ENCODE results near the gene TAPBPL. TPM values are rescaled to one million over a fixed set of nuclear protein-coding genes. Genes with fewer than 3 reads are reported as not detected.

The TAPBPL gene
- total and polyA plus RNA-seq, 2 of the 13 experiments (the other 11 are each of a cell fraction or from before 2014, with no cell fraction given), result 10.0 to 14.5 TPM

DNA sequence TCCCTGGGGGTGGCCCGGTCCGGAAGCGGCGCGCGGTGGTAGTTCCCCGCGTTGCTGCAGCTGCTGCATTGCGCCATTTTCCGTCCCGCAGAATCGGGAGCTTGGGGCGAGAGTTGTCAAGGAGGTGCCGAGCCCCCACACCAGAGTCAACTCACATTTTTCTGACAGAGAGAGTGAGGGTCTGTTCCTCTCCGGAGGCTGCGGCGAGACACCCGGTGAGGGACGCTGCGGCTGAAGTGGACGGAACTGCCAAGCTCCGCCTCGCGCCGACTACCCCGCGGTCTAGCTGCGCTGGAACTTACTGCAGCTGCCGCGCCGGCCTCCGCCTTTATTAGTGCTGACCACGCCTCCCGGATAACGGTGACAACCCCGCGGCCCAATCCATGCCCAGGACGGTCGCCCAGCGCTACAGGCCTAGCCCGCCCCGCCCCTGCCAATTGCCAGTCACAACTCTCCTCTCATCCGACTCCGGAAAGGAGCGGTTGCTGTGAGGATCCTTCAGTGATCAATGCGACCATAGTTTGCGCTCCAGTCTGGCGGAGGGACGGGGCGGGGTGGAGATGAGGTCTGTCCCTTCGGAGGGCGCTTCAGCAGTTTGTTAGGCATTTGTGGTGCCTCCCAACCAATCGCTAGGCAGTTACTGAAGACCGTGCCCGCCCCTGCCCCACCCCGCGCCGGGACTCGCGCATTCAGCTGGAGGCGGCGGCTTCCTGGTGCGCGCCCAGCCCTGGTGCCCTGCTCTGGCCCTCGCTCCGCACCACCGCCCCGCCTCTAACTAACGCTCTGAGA, 18.7 kb downstream of the TAPBPL start, which contains the start of gene VAMP1 (continued):
- 0 out of 2 replicates have a peak, but pooled peaks have one; percentile 40 for TF ChIP-seq TP53 (CRISPR knock-in tag; conservative IDR thresholded peaks at IDR 0.05)
- no peak for TF ChIP-seq BRD4 (CRISPR knock-in tag; IDR thresholded peaks at IDR 0.05)
- TF ChIP-seq ZNF616 (CRISPR knock-in tag; IDR thresholded peaks at IDR 0.05; ENCODE audit: low read depth), result peak; percentile 32; the same call in 1 of the 2 replicates
- no peak for TF ChIP-seq HNRNPH1 (optimal IDR thresholded peaks at IDR 0.05; ENCODE audit: low read depth, low read length)
- TF ChIP-seq FLYWCH1 (CRISPR knock-in tag; IDR thresholded peaks at IDR 0.05), result no peak
- TF ChIP-seq ZNF788 (CRISPR knock-in tag; IDR thresholded peaks at IDR 0.05; ENCODE audit: borderline replicate concordance), result peak; percentile 60; the same call in 1 of the 2 replicates
- TF ChIP-seq ZNF674 (CRISPR knock-in tag; IDR thresholded peaks at IDR 0.05; ENCODE audit: low read depth), result no peak
- TF ChIP-seq, protein P1, sequence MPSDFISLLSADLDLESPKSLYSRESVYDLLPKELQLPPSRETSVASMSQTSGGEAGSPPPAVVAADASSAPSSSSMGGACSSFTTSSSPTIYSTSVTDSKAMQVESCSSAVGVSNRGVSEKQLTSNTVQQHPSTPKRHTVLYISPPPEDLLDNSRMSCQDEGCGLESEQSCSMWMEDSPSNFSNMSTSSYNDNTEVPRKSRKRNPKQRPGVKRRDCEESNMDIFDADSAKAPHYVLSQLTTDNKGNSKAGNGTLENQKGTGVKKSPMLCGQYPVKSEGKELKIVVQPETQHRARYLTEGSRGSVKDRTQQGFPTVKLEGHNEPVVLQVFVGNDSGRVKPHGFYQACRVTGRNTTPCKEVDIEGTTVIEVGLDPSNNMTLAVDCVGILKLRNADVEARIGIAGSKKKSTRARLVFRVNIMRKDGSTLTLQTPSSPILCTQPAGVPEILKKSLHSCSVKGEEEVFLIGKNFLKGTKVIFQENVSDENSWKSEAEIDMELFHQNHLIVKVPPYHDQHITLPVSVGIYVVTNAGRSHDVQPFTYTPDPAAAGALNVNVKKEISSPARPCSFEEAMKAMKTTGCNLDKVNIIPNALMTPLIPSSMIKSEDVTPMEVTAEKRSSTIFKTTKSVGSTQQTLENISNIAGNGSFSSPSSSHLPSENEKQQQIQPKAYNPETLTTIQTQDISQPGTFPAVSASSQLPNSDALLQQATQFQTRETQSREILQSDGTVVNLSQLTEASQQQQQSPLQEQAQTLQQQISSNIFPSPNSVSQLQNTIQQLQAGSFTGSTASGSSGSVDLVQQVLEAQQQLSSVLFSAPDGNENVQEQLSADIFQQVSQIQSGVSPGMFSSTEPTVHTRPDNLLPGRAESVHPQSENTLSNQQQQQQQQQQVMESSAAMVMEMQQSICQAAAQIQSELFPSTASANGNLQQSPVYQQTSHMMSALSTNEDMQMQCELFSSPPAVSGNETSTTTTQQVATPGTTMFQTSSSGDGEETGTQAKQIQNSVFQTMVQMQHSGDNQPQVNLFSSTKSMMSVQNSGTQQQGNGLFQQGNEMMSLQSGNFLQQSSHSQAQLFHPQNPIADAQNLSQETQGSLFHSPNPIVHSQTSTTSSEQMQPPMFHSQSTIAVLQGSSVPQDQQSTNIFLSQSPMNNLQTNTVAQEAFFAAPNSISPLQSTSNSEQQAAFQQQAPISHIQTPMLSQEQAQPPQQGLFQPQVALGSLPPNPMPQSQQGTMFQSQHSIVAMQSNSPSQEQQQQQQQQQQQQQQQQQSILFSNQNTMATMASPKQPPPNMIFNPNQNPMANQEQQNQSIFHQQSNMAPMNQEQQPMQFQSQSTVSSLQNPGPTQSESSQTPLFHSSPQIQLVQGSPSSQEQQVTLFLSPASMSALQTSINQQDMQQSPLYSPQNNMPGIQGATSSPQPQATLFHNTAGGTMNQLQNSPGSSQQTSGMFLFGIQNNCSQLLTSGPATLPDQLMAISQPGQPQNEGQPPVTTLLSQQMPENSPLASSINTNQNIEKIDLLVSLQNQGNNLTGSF (CRISPR knock-in tag; IDR thresholded peaks at IDR 0.05), result no peak
- no peak for TF ChIP-seq SETDB1 (CRISPR knock-in tag; IDR thresholded peaks at IDR 0.05; ENCODE audit: borderline replicate concordance)
- TF ChIP-seq, protein P2, sequence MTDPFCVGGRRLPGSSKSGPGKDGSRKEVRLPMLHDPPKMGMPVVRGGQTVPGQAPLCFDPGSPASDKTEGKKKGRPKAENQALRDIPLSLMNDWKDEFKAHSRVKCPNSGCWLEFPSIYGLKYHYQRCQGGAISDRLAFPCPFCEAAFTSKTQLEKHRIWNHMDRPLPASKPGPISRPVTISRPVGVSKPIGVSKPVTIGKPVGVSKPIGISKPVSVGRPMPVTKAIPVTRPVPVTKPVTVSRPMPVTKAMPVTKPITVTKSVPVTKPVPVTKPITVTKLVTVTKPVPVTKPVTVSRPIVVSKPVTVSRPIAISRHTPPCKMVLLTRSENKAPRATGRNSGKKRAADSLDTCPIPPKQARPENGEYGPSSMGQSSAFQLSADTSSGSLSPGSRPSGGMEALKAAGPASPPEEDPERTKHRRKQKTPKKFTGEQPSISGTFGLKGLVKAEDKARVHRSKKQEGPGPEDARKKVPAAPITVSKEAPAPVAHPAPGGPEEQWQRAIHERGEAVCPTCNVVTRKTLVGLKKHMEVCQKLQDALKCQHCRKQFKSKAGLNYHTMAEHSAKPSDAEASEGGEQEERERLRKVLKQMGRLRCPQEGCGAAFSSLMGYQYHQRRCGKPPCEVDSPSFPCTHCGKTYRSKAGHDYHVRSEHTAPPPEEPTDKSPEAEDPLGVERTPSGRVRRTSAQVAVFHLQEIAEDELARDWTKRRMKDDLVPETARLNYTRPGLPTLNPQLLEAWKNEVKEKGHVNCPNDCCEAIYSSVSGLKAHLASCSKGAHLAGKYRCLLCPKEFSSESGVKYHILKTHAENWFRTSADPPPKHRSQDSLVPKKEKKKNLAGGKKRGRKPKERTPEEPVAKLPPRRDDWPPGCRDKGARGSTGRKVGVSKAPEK (CRISPR knock-in tag; IDR thresholded peaks at IDR 0.05; ENCODE audit: borderline replicate concordance), result no peak
- peak; percentile 35; the same call in 1 of the 2 replicates for TF ChIP-seq MIER2 (CRISPR knock-in tag; IDR thresholded peaks at IDR 0.05)
- TF ChIP-seq MAFG (CRISPR knock-in tag; IDR thresholded peaks at IDR 0.05), result no peak
- TF ChIP-seq ZKSCAN1 (IDR thresholded peaks at IDR 0.05; ENCODE audit: low read length), result no peak
- TF ChIP-seq HIVEP1 (CRISPR knock-in tag; IDR thresholded peaks at IDR 0.05), result peak; percentile 67; the same call in 1 of the 2 replicates
- TF ChIP-seq ZNF607 (CRISPR knock-in tag; IDR thresholded peaks at IDR 0.05; ENCODE audit: borderline replicate concordance), result no peak; the same call in 1 of the 2 replicates
- TF ChIP-seq ZNF282 (IDR thresholded peaks at IDR 0.05; ENCODE audit: partially characterized antibody), result no peak
- TF ChIP-seq CAMTA2 (CRISPR knock-in tag; IDR thresholded peaks at IDR 0.05; ENCODE audit: borderline replicate concordance), result 0 out of 2 replicates have a peak, but pooled peaks have one; percentile 81
- no peak for TF ChIP-seq NR3C1 (CRISPR knock-in tag; IDR thresholded peaks at IDR 0.05)
- peak; percentile 37 for TF ChIP-seq GATAD2A (CRISPR knock-in tag; IDR thresholded peaks at IDR 0.05)
- peak; percentile 64 for TF ChIP-seq ZNF264 (CRISPR knock-in tag; IDR thresholded peaks at IDR 0.05)
- TF ChIP-seq HES4 (CRISPR knock-in tag; IDR thresholded peaks at IDR 0.05; ENCODE audit: borderline replicate concordance), result peak; percentile 77; the same call in 1 of the 2 replicates
- TF ChIP-seq MEIS1 (CRISPR knock-in tag; IDR thresholded peaks at IDR 0.05; ENCODE audit: borderline replicate concordance), result no peak

Data from HepG2 (cell line).